Endothelial cell of hepatic sinusoid (primary cell): ENCODE measurements around the gene RECQL.
"Not testable (repeated sequence)": the region's sequence is repeated elsewhere in the genome, so short reads cannot be mapped to it uniquely, and the experiment has no call there.

Experiments used
- in situ Hi-C: cut with HindIII; loops from 2 replicates; pipeline ENCODE4 v1.10.0; 2017; ENCODE audit warnings: low sequenced_read_pairs

The RECQL gene

GRCh38 chr12:21433525-21433924, 67.9 kb downstream of the RECQL start:
- in situ Hi-C loops = no loop called here

DNA sequence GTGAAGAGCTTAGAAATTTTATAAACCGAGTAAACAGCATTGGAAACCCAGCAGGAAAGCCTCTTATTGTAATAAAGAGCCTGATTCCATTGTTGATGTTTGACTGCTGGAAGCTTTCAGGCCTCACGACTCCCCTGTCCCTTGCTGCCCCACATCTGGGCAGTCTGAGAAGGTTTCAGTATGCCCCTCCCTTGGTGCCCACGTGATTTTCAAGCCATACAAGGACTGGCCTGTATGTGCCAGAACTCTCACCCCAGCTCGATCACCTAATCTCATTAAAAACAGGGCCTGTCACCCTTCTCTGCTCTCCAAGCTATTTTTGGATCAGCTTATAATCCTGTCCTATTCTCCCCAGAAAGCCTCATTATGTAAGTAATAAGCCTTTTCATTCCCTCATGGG, 71.4 kb downstream of the RECQL start:
- in situ Hi-C loops = no loop called here

GRCh38 chr12:21428241-21428640, 73.2 kb downstream of the RECQL start:
- in situ Hi-C loops = no loop called here

GRCh38 chr12:21419009-21419699, 82.3 kb downstream of the RECQL start:
- in situ Hi-C loops = not testable (repeated sequence)
